Natural killer cell (primary cell): ENCODE data around the gene HUNK. TPM values are rescaled to one million over a fixed set of nuclear protein-coding genes. Genes with fewer than 3 reads are reported as not detected.

Experiments
- ATAC-seq, 3 donors: fragments of 150-1000 bp in 2 of 3; fragments of 200-7000 bp in 1 of 3; cut with Tn5 transposase; 1 replicate in 1 of 3; 2 replicates in 2 of 3; pipeline ENCODE4 v1.10.0; 2021; ENCODE audit warnings: mild to moderate bottlenecking in 2 of 3, moderate library complexity in 2 of 3
- DNase-seq, 2 donors: peaks; one replicate each; pipeline versions ENCODE4 v3.0.0 to v3.0.0-alpha.2; 2013 to 2021; ENCODE audit warnings: mixed read lengths in 1 of 2
- H3K27ac ChIP-seq: one replicate; pipeline ENCODE4 v1.5.1; 2013; ENCODE audit warnings: mild to moderate bottlenecking, low read length
- H3K27me3 ChIP-seq: one replicate; pipeline ENCODE4 v1.6.1; 2013; ENCODE audit warnings: low read length; ENCODE audit not compliant: control insufficient read depth, insufficient read depth
- H3K36me3 ChIP-seq: one replicate; pipeline ENCODE4 v1.6.1; 2013; ENCODE audit warnings: low read length; ENCODE audit not compliant: control insufficient read depth, insufficient read depth
- H3K4me1 ChIP-seq: one replicate; pipeline ENCODE4 v1.6.1; 2013; ENCODE audit warnings: low read length; ENCODE audit not compliant: control insufficient read depth, insufficient read depth
- H3K4me3 ChIP-seq: one replicate; pipeline ENCODE4 v1.5.1; 2013; ENCODE audit warnings: low read length
- H3K9me3 ChIP-seq: one replicate; pipeline ENCODE4 v1.6.1; 2013; ENCODE audit warnings: low read length; ENCODE audit not compliant: control insufficient read depth, insufficient read depth
- H3K27ac Mint-ChIP-seq, 2 donors: one replicate each; pipeline ENCODE4 v1.8.0; 2022; ENCODE audit warnings: mild to moderate bottlenecking in 2 of 2, mixed read lengths in 2 of 2, moderate library complexity in 1 of 2
- H3K27me3 Mint-ChIP-seq, 2 donors: one replicate each; pipeline ENCODE4 v1.8.0; 2022; ENCODE audit warnings: low read depth in 2 of 2, mixed read lengths in 2 of 2
- H3K36me3 Mint-ChIP-seq: one replicate; pipeline ENCODE4 v1.8.0; 2022; ENCODE audit warnings: mixed read lengths
- H3K4me1 Mint-ChIP-seq, 2 donors: one replicate each; pipeline ENCODE4 v1.8.0; 2022; ENCODE audit warnings: mixed read lengths in 2 of 2
- H3K4me3 Mint-ChIP-seq: one replicate; pipeline ENCODE4 v1.8.0; 2022; ENCODE audit warnings: mild to moderate bottlenecking, moderate library complexity, mixed read lengths
- H3K9me3 Mint-ChIP-seq, 2 donors: one replicate each; pipeline ENCODE4 v1.8.0; 2022; ENCODE audit warnings: mixed read lengths in 2 of 2
- CTCF ChIP-seq: fragments of 200-600 bp; IDR thresholded peaks from one replicate; pipeline ENCODE4 v1.8.0; 2022; ENCODE audit warnings: antibody characterized with exemption
- WGBS: methylation state at CpG from one replicate; pipeline ENCODE4 v1.1.7; 2013; ENCODE audit warnings: missing lambda C conversion rate; ENCODE audit not compliant: insufficient coverage; 5-methylcytosine and 5-hydroxymethylcytosine counted together
- intact Hi-C: fragments of 100-400 bp; cut with micrococcal nuclease; formaldehyde crosslinking; loops from one replicate; pipeline ENCODE4 v1.14.2; 2022
- total RNA-seq, 4 donors: library from RNA; stranded (reverse); fragments of 120-200 nt in 1 of 4; gene quantifications; one replicate each; pipeline versions ENCODE4 v1.2.3 to v1.2.4, GENCODE V29; 2013 to 2022

HUNK gene
- total RNA-seq, 3 donors from 2014 or later (not counting 1 experiment from before 2014, with no cell fraction given), result not detected

DNA sequence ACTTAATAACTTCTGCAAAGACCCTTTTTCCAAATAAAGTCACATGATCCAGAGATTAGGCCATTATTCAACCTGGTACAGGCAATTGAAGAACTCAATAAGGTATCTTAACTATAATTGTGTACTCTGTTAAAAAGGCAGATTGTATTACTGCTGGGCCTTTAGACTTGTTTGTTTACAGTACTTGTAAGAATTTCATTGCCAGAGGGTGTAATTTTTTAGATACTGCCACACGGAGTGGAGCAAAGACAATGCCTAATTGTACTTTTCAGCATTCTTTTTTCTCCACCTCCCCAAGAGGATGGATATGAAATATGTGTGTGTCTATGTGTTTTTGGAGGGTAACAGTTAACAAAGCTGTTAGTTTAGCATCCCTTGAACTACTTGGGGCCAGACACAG lies 47.5 kb downstream of the HUNK start:
- Histone ChIP-seq H3K9me3 (no peaks in the 10 kb centered on the region), H3K27ac (no peak overlapping the region), H3K36me3 (no peaks in the 10 kb centered on the region), H3K27me3 (no peaks in the 10 kb centered on the region), H3K4me1 (no peaks in the 10 kb centered on the region), H3K4me3 (no peak overlapping the region)
- Mint-ChIP-seq H3K27ac (no peak overlapping the region), H3K4me3 (no peak overlapping the region), H3K27me3 (peaks cover 4 to 8% of the 10 kb centered on the region in 2 donors), H3K36me3 (no peaks in the 10 kb centered on the region), H3K4me1 (peaks cover 0 to 6% of the 10 kb centered on the region in 2 donors), H3K9me3 (no peaks in the 10 kb centered on the region)
- intact Hi-C loops, result no loop called here
- DNase-seq (no peak), ATAC-seq (no peak)
- WGBS, result no CpG with 5 or more reads among the region's 1 CpG
- TF ChIP-seq CTCF, result no peak

DNA sequence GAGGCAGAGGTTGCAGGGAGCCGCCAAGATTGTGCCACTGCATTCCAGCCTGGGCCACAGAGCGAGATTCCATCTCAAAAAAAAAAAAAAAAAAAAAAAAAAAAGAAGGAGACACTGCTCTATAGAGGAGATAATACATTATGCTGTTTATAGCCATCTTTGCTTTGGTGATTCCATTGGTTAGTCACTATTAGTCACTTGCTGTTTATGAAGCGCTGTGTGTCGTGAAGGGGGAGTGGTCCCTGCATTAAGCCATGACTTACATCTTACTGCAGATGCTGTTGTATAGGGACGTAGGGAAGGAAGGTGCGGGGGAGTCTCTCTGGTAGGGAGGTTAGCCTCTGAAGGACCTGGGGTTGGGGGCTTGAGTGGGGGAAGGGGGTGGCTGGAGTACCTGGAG lies 48.3 kb downstream of the HUNK start:
- peaks cover 4 to 8% of the 10 kb centered on the region in 2 donors for H3K27me3 Mint-ChIP-seq
- no peak for DNase-seq
- H3K27me3 ChIP-seq, result no peaks in the 10 kb centered on the region
- intact Hi-C loops, result no loop called here
- no peak for ATAC-seq
- no peaks in the 10 kb centered on the region for H3K9me3 Mint-ChIP-seq
- no peaks in the 10 kb centered on the region for H3K9me3 ChIP-seq
- no peak overlapping the region for H3K27ac Mint-ChIP-seq
- no peaks in the 10 kb centered on the region for H3K36me3 ChIP-seq
- WGBS, result 88% methylated on average over 5 of the region's 6 CpGs
- TF ChIP-seq CTCF, result no peak
- no peaks in the 10 kb centered on the region for H3K36me3 Mint-ChIP-seq
- H3K4me1 Mint-ChIP-seq, result peaks cover 0 to 6% of the 10 kb centered on the region in 2 donors
- no peak overlapping the region for H3K27ac ChIP-seq
- H3K4me1 ChIP-seq, result no peaks in the 10 kb centered on the region
- no peak overlapping the region for H3K4me3 ChIP-seq
- no peak overlapping the region for H3K4me3 Mint-ChIP-seq

DNA sequence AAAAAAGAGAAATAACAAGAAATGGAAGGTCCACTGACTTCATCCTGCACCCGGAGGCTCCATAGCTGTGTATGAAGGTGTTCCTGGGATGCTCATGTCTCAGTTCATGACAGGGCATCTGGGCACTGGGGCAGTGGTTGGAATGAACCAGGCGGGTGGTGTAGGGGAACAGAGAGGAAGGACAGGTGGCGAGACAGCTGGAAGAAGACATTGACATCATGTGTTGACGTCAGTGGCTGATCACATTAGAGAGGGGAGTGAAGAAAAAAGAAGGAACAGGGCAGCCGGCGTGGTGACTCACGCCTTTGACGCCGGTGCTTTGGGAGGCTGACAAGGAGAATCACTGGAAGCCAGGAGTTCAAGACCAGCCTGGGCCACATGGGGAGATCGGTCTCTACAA lies 50.1 kb downstream of the HUNK start:
- intact Hi-C loops, result no loop called here
- Mint-ChIP-seq H3K27me3 (peaks cover 4 to 8% of the 10 kb centered on the region in 2 donors), H3K4me3 (no peak overlapping the region), H3K4me1 (no peaks in the 10 kb centered on the region), H3K9me3 (peaks cover 3 to 5% of the 10 kb centered on the region in 2 donors), H3K36me3 (no peaks in the 10 kb centered on the region), H3K27ac (no peak overlapping the region)
- 89% methylated on average over 10 of the region's 10 CpGs for WGBS
- DNase-seq (no peak), ATAC-seq (no peak)
- no peak for TF ChIP-seq CTCF
- H3K4me1 ChIP-seq, result no peaks in the 10 kb centered on the region
- H3K4me3 ChIP-seq, result no peak overlapping the region
- H3K36me3 ChIP-seq, result no peaks in the 10 kb centered on the region
- no peak overlapping the region for H3K27ac ChIP-seq
- H3K9me3 ChIP-seq, result no peaks in the 10 kb centered on the region
- no peaks in the 10 kb centered on the region for H3K27me3 ChIP-seq

DNA sequence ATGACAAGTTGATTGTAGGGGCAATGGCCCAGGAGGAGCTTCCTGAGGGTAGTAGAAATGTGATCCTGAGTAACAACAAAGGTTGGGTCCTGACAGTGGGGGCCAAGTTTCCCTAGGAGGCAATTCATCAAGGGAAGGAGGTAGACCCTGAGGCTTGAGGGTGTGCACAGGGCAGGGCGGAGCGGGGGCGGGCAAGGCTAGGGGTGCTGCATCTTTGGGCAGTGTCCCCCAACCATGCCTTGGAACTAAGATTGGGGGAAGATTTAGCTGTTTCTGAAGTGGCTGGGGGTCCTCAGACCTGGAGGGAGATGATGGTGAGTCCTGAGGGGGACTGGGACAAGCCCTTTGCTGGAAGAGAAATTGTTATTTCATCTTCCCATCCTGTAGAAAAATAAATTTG lies 50.9 kb downstream of the HUNK start:
- no peaks in the 10 kb centered on the region for H3K36me3 Mint-ChIP-seq
- peaks cover 3 to 5% of the 10 kb centered on the region in 2 donors for H3K9me3 Mint-ChIP-seq
- Histone ChIP-seq H3K9me3 (no peaks in the 10 kb centered on the region), H3K4me1 (no peaks in the 10 kb centered on the region), H3K27ac (no peak overlapping the region), H3K36me3 (no peaks in the 10 kb centered on the region), H3K27me3 (no peaks in the 10 kb centered on the region), H3K4me3 (no peak overlapping the region)
- H3K27ac Mint-ChIP-seq, result no peak overlapping the region
- peaks cover 4 to 8% of the 10 kb centered on the region in 2 donors for H3K27me3 Mint-ChIP-seq
- no peak overlapping the region for H3K4me3 Mint-ChIP-seq
- DNase-seq (no peak), ATAC-seq (no peak)
- H3K4me1 Mint-ChIP-seq, result no peaks in the 10 kb centered on the region
- intact Hi-C loops, result no loop called here
- 98% methylated on average over 3 of the region's 3 CpGs for WGBS
- TF ChIP-seq CTCF, result no peak
